Measurements from ENCODE around the gene TSACC.
"Not testable (repeated sequence)": the region's sequence is repeated elsewhere in the genome, so short reads cannot be mapped to it uniquely, and the experiment has no call there.

Gene TSACC

DNA sequence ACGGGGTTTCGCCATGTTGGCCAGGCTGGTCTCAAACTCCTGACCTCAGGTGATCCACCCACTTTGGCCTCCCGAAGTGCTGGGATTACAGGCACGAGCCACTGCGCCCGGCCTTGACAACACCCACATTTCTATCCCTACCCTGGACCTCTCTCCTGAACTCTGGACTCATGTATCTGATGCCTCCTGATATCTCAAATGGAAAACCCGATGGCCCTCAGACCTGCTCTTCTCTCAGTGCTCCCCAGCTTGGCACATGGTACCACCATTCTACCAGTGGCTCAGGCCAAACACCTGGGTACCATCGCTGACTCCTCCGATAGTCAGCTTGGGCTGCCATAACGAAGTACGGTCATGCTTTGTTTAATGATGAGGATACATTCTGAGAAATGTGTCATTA, 22.2 kb downstream of the TSACC start:
- Mint-ChIP-seq H3K36me3 (no peaks in the 10 kb centered on the region), H3K4me3 (no peak overlapping the region), H3K27ac (no peak overlapping the region), H3K27me3 (peaks cover 61% of the 10 kb centered on the region), H3K4me1 (peaks cover 9% of the 10 kb centered on the region), H3K9me3 (no peaks in the 10 kb centered on the region)
- no peak for ATAC-seq

GRCh38 chr1:156365754-156366153, 27.4 kb downstream of the TSACC start:
- ATAC-seq = no peak
- peaks cover 8% of the 10 kb centered on the region for H3K4me1 Mint-ChIP-seq
- peaks cover 59% of the 10 kb centered on the region for H3K27me3 Mint-ChIP-seq
- no peak overlapping the region for H3K27ac Mint-ChIP-seq
- H3K36me3 Mint-ChIP-seq = no peaks in the 10 kb centered on the region
- H3K9me3 Mint-ChIP-seq = no peaks in the 10 kb centered on the region
- H3K4me3 Mint-ChIP-seq = no peak overlapping the region

DNA sequence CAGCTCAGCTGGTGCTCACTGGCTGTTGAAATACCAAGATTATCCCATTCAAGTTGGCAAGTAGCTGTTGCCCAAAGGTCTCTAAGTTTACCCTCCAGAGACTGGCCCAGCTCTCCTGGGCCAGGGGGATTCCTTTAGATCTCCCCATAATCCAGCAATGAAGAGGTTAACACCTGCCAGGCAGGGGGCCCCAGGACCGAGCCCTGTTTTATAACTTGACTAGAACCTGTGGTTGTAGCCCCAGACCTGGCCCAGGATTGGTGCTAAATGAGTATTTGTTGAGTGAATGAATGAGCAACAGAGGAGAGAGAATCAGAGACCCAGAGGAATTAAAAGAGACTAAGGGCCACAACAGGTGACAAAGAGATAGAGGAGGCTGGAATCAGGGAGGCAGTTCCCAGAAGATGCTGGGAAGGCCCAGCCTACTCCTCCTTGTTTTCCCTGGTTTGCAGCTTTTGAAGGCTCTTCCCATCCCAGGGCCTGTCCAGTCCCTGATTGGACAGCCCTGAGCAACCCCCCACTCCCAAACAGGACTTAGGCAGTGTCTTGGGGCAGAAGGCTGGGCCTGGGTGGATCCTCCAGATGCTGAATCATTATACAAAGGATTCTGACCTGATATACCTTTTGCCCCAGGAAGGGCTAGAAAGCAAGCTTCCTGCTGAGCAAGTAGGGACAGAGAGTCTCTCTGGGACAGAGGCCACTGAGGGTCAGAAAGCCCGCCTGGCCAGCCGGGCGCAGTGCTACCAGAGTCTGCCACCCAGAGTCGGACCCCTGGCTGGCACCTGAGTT, 28.2 kb downstream of the TSACC start:
- Mint-ChIP-seq H3K4me1 (peaks cover 8% of the 10 kb centered on the region), H3K4me3 (no peak overlapping the region), H3K9me3 (no peaks in the 10 kb centered on the region), H3K27me3 (peaks cover 65% of the 10 kb centered on the region), H3K36me3 (no peaks in the 10 kb centered on the region), H3K27ac (no peak overlapping the region)
- ATAC-seq = no peak

DNA sequence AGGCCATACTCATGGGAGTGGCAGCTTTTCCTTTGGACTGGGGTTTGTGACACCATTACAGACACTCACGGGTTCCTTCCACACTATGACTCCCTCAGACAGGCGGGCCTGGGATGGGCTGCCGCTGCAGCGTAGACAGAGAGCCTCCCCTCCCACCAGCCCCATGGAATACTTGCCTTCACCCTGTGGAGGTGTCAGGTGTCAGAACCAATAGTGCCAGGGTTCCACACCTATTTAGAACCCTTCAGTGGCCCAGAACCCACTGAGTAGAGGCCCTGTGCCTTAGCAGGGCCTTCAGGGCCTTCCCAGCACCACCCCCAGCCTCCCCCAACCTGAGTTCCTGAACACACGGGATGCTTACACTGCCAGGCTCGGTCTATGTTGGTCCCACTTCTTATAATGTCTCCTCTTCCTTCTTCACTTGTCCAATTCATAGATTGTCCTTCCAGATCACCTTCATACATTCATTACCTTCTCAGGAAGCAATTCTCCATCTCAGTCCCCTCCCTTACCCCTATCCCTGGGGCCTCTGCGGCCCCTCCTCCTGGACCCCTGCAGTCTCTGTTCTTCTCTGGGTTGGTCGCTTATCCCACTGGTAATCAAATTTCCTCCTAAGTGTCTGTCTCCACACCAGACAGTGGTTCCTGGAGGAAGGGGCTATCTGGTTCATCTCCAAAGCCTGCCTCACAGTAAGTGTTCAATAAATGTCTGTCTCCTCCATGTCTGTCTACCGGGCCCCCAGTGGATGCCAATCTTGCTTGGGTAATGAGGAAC, 29.2 kb downstream of the TSACC start:
- Mint-ChIP-seq H3K36me3 (no peaks in the 10 kb centered on the region), H3K9me3 (no peaks in the 10 kb centered on the region), H3K27ac (no peak overlapping the region), H3K4me1 (peaks cover 8% of the 10 kb centered on the region), H3K4me3 (no peak overlapping the region), H3K27me3 (peaks cover 75% of the 10 kb centered on the region)
- ATAC-seq = no peak

GRCh38 chr1:156368157-156368658, 29.9 kb downstream of the TSACC start:
- Mint-ChIP-seq H3K4me3 (no peak overlapping the region), H3K36me3 (no peaks in the 10 kb centered on the region), H3K4me1 (peaks cover 8% of the 10 kb centered on the region), H3K27ac (no peak overlapping the region), H3K27me3 (peaks cover 82% of the 10 kb centered on the region), H3K9me3 (no peaks in the 10 kb centered on the region)
- no peak for ATAC-seq

GRCh38 chr1:156368889-156369684, 30.8 kb downstream of the TSACC start, which contains the start of gene RHBG:
RHBG (plus strand) TSS chr1:156369211; CDS start chr1:156369250, 39 bp downstream.
- Mint-ChIP-seq H3K4me1 (peaks cover 8% of the 10 kb centered on the region), H3K9me3 (no peaks in the 10 kb centered on the region), H3K27me3 (peaks cover 80% of the 10 kb centered on the region), H3K36me3 (no peaks in the 10 kb centered on the region), H3K4me3 (peak within 1 kb of the TSS; percentile 52), H3K27ac (no peak within 1 kb of the TSS)
- ATAC-seq = no peak

- ATAC-seq, H3K9me3 Mint-ChIP-seq, H3K4me3 Mint-ChIP-seq, H3K4me1 Mint-ChIP-seq, H3K36me3 Mint-ChIP-seq, H3K27ac Mint-ChIP-seq: not testable (repeated sequence)
- H3K27me3 Mint-ChIP-seq = peaks cover 73% of the 10 kb centered on the region
Observed at GRCh38 chr1:156369685-156370286, 31.5 kb downstream of the TSACC start.

DNA sequence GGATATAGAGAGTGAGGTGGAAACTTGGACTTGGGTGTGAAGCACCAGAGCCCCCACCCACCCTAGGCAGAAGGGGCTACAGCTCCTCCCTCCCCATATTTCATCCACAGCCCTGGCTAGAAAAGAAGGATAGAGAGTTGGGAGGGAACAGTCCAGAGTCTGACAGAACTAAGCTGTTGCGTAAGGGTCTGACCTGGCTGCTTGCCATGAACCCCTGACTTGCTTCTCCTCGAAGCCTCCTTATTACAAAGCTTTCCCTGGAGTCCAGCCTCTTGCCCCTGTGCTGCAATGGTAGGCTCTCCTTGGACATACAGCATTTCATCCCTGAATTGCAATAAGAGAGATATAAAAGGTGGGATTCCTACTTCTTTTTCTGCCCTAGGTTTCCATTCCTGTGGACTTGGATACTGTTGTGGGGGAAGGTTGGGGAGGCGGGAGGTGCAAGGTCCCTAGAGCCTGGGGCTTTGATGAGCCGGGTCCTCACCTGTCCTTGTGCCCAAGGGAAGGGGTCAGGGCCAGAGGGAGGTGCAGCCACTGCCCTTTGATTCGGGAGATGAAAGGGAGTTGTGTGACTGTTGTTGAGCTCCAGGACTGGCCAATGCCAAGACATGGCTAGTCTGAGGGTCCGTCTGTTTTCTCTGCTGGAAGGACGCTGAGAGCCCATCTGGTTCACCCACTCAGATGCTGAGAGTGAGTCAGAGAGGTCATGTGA, 33.4 kb downstream of the TSACC start:
- Mint-ChIP-seq H3K27ac (no peak overlapping the region), H3K36me3 (no peaks in the 10 kb centered on the region), H3K4me1 (peaks cover 8% of the 10 kb centered on the region), H3K9me3 (no peaks in the 10 kb centered on the region), H3K4me3 (no peak overlapping the region), H3K27me3 (peaks cover 57% of the 10 kb centered on the region)
- ATAC-seq = no peak

- no peak overlapping the region for H3K27ac Mint-ChIP-seq
- no peaks in the 10 kb centered on the region for H3K9me3 Mint-ChIP-seq
- H3K27me3 Mint-ChIP-seq = peaks cover 52% of the 10 kb centered on the region
- no peaks in the 10 kb centered on the region for H3K36me3 Mint-ChIP-seq
- H3K4me3 Mint-ChIP-seq = no peak overlapping the region
- ATAC-seq = no peak
- peaks cover 8% of the 10 kb centered on the region for H3K4me1 Mint-ChIP-seq
Observed at GRCh38 chr1:156372265-156372586, 33.9 kb downstream of the TSACC start.

- Mint-ChIP-seq H3K36me3 (no peaks in the 10 kb centered on the region), H3K9me3 (no peaks in the 10 kb centered on the region), H3K4me3 (no peak overlapping the region), H3K4me1 (peaks cover 8% of the 10 kb centered on the region), H3K27ac (no peak overlapping the region), H3K27me3 (peaks cover 50% of the 10 kb centered on the region)
- no peak for ATAC-seq
Observed at GRCh38 chr1:156372876-156373275, 34.5 kb downstream of the TSACC start.

DNA sequence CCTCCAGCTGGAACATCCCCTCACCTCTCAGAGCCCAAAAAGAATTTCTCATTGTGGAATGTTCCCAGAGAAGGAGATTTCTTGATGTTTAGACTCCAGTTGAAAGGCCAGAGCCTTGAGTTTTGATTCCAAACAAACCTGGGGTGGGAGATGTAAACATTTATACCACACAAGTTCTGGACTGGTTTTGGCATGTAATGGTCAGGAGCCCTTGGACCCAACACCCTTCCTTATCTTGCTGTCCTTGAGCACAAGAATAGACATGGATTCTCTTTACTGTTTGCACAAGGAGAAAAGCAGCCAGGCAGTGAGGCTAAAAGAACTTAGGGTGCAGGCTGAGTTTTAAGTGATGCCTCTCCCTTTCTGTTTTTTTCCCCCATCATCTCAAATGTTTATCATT, 35.2 kb downstream of the TSACC start:
- Mint-ChIP-seq H3K4me3 (no peak overlapping the region), H3K4me1 (peaks cover 8% of the 10 kb centered on the region), H3K36me3 (no peaks in the 10 kb centered on the region), H3K9me3 (no peaks in the 10 kb centered on the region), H3K27me3 (peaks cover 51% of the 10 kb centered on the region), H3K27ac (no peak overlapping the region)
- ATAC-seq = no peak

DNA sequence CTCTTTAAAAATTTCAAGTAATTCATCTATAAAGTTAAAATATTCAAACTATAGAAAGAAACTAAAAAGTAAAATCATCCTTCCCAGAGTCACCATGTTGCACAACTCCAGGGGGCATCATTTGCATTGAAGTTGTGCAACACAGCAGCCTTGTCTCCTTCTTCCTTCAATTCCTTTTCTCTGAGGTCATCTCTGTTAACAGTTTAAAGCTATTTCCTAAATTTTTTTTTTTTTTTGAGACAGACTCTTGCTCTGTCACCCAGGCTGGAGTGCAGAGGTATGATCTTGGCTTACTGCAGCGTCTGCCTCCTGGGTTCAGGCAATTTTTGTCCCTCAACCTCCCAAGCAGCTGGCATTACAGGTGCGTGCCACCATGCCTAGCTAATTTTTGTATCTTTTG, 37.8 kb downstream of the TSACC start:
- Mint-ChIP-seq H3K4me3 (no peak overlapping the region), H3K36me3 (no peaks in the 10 kb centered on the region), H3K4me1 (no peaks in the 10 kb centered on the region), H3K27ac (no peak overlapping the region), H3K27me3 (peaks cover 38% of the 10 kb centered on the region), H3K9me3 (no peaks in the 10 kb centered on the region)
- ATAC-seq = no peak

GRCh38 chr1:156376958-156377919, 38.9 kb downstream of the TSACC start:
- no peak for ATAC-seq
- peaks cover 27% of the 10 kb centered on the region for H3K27me3 Mint-ChIP-seq
- H3K4me1 Mint-ChIP-seq = no peaks in the 10 kb centered on the region
- no peak overlapping the region for H3K27ac Mint-ChIP-seq
- no peak overlapping the region for H3K4me3 Mint-ChIP-seq
- no peaks in the 10 kb centered on the region for H3K36me3 Mint-ChIP-seq
- no peaks in the 10 kb centered on the region for H3K9me3 Mint-ChIP-seq
